OCI-M1 (cell line): ENCODE results near the gene TDRD15.
"Not testable (repeated sequence)": the region's sequence is repeated elsewhere in the genome, so short reads cannot be mapped to it uniquely, and the experiment has no call there.

Experiments
- DNase-seq: peaks from one replicate; lab custom pipeline; 2025; lab: John Stamatoyannopoulos, UW

The TDRD15 gene

GRCh38 chr2:21123473-21124393 is at the start of gene TDRD15:
Gene TDRD15 (plus strand): TSS chr2:21123968. CDS start chr2:21137468, 13,500 bp downstream.
- no peak for DNase-seq

- DNase-seq, result no peak
These were observed 45.5 kb upstream of the TDRD15 start for GRCh38 chr2:21078296-21078695.

- no peak for DNase-seq
These were observed 40.3 kb upstream of the TDRD15 start for GRCh38 chr2:21083482-21083881.

- no peak for DNase-seq
These were observed 39.4 kb upstream of the TDRD15 start for GRCh38 chr2:21084401-21084800.

DNA sequence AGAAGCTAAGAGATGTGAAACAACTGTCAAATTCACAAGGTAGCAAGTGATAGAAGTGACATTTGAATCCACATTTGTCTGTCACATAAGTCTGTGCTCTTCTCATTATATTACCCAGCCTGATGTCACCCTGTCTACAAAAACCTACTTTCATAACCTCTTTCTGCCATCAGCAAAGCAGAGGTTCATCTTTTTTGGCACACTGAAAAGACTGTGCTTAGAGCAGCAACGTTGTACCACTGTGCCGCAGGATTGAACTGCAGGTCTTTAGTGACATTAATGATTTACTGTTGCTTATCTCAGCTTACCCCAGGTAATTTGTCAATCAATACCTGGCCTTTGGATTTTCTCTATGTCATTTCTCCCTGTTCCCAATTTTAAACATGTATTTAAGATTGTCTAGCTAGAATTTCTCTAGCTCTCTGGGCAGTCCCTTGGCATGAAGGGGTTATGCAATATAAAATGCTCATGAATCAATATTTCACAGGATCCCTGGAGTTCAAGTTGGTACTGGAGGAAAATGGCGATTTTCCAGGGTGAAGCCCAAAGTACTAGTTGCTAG is 31.4 kb upstream of the TDRD15 start:
- no peak for DNase-seq

DNA sequence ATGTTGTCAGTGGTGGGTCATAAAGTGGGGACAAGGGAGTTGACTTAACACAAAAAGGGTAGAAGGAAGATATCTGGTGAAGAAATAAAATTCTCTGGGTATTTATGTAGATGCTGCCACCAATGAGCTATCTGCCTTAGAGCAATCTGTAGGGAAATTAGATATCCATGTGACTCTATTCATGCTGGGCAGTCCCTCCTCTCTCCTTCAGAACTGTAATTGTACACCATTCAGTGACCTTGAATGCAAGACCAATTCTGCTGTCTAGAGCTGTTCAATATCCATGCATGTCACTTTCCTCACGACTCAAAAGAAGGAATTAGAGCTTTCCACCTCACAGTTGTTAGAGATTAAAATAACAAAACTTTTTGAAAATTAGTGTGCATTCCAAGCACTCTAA is 28.6 kb upstream of the TDRD15 start:
- no peak for DNase-seq

- DNase-seq, result no peak
These were observed 28.1 kb upstream of the TDRD15 start for GRCh38 chr2:21095714-21096113.

GRCh38 chr2:21096458-21096857 is 27.3 kb upstream of the TDRD15 start:
- no peak for DNase-seq

GRCh38 chr2:21097331-21097730 is 26.4 kb upstream of the TDRD15 start:
- DNase-seq, result no peak

DNA sequence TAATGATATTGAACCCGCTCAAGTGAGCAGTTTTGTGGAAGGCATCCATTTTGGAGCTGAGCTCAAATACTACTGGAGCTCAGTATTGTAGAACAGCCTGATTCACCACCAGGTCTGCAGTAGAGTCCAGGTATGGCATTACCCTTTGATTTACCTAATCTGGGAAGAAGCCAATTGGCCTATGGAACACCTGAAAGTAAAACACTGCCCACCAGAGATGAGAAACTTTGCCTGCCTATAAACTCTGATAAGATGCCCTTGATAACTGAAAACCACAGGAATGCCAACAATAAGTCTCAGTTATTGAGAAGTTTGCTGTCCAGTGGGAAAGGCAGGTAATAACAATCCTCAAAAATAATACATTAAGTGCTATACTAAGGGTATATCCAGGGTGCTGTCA is 25.5 kb upstream of the TDRD15 start:
- no peak for DNase-seq

DNA sequence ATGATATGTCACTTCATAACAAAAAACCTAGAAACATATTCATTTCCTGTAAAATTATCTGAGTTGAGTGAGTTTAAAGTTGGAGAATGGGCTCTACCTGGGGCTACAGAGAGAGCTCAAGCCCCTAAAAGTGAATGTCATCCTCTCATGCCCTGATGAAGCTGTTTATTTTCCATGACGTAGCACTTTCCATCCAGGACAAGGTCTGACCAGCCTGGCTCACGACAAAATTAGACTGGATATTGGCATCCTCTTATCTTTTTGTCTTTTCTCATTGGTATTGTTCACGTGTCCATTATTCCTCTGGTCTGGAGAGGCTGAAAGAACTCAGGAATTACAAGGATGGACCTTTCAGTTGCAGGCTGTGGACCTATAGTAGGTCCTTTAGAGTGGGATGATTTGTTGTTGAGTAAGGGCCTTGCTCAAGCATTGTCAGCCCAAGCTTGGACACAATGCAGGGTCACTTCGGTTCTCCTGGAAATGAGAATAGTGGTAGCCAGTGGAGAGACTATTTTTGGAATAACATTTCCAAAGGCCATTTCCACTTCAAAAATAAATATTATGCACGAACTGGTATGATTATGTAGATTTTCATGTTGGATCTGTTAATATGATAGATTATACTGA is 24.4 kb upstream of the TDRD15 start:
- DNase-seq, result no peak

- not testable (repeated sequence) for DNase-seq
These were observed 22.1 kb upstream of the TDRD15 start for GRCh38 chr2:21101514-21102155.

DNA sequence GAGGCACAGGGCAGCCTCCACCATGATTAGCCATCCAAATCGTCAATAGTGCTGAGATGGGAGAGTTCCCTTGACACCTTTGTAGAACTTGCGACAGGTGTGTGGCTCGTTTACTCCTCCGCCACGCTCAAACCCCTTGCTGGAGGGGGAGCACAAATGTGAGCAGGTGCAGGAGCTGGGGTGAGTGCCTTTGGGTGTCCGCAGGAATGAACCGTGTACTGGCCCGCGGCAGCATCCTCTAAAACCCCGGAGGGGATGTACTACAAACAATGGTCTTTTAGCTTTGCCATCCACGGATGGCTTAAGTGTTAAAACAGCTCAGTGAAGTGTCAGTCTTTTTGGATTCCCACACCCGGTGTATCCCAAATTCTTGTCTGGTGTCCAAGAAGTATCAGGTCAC is 21.4 kb upstream of the TDRD15 start:
- no peak for DNase-seq

- DNase-seq, result no peak
These were observed 20.4 kb upstream of the TDRD15 start for GRCh38 chr2:21103274-21103891.

DNA sequence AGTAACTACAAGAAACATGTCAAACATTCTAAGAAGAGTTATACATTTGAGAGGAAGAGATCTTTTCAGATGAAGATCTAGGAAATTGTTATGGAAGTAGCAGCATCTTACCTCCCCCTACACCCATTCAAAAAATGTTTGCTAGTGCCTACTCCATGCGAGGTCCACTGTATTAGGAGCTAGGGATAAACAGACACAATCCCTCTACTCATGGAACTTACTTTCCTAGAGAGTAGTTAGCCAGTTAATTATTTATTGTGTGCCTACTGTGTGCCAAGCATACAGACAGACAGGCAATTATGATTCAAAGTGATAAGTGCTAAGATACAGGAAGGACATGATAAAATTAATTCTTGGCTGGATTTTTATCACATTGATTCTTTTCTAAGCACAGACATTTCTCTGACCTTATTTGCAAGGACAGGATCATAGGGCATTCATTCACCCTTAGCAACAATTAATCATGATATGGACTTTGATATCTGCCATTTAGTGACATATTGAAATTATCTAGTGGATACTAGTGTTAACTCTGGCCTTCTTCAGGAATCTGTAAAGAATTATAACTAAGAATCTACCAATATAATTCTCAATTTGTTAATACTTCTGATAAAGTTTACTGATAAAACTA is 19.6 kb upstream of the TDRD15 start:
- DNase-seq, result no peak

- no peak for DNase-seq
These were observed 12.8 kb upstream of the TDRD15 start for GRCh38 chr2:21111012-21111411.

GRCh38 chr2:21117688-21118087 is 6.1 kb upstream of the TDRD15 start:
- DNase-seq, result no peak

DNA sequence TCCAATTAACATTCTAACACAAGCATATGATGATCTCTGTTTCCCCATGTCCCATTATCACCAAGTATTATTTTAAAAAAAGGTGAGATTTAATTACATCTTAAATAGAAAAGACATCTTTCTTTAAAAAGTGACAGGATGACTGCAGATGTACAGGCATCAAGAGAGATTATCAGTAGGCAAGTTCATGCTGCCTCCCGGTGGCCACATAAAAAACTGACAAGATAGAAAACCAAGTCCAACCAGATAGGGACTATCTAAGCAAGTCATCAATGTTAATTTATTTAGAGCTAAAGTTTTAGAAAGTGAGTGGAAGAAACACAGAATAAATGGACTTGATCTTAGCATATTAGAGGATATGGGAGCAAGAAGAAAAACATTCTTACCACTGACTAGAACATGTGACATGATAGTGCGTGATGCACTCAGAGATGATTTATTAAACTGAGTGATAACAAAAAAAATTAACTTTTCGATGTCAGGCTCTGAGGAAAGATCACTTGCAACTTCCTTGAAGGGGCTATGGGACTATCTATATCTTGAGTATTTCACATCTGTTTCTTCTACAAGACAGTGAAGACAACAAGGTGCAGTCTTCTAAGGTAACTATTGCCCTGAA is 5.4 kb upstream of the TDRD15 start:
- DNase-seq, result peak; percentile 69

DNA sequence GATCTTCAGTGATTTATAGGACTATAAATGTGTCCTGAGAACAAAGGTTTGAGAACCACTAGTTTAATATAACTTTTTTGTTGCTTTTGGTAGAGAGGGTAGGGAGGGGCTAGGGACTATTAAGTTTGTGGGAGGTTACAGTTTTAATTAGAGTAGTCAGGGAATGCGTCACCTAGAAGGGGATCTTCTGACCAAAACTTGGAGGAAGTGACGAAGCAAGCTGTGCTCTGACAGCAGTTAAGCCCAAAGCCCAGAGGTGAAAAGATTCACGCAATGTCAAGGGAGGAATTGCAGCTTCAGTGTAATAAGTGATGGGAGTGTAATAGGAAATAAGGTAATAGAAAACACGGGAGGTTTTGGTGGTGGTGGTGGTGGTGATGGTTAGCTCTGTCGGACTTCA is 8.1 kb downstream of the TDRD15 start:
- no peak for DNase-seq

GRCh38 chr2:21135585-21135984 is 11.8 kb downstream of the TDRD15 start:
- no peak for DNase-seq

DNA sequence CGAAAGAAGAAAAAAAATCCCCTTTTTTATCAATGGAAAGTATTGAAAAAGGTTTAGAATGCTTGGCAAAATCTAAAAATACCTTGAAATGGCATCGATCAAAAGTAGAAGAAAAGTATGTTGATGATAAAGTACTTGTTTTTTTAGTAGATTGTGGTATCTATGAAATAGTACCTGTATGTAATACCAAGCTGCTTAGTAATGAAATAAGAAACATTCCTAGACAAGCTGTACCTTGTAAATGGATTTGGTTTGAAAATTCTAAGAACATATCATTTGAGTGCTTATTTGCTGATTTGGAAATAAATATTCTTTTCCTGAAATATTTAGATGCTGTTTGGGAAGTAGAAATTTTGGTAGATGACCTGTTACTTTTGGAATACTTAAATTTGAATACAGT is 18.4 kb downstream of the TDRD15 start:
- DNase-seq, result no peak
